GM18951 (cell line): ENCODE measurements around the gene NDST3.

ENCODE experiments used
- POLR2A ChIP-seq: IDR thresholded peaks from 4 replicates; pipeline ENCODE4 v1.6.1; 2011; ENCODE audit warnings: mild to moderate bottlenecking; ENCODE audit not compliant: insufficient read length, insufficient read depth; ENCODE audit errors: extremely low read depth
- in situ Hi-C: fragments of 300-500 bp; cut with MboI; formaldehyde crosslinking; loops from one replicate; pipeline ENCODE4 v1.12.0; 2022; ENCODE audit warnings: low sequenced_read_pairs, mixed read lengths, inconsistent platforms; ENCODE audit not compliant: unreplicated experiment

NDST3 gene

GRCh38 chr4:118102195-118102594 lies 67.9 kb downstream of the NDST3 start:
- no peak for TF ChIP-seq POLR2A
- in situ Hi-C loops, result no loop called here

- TF ChIP-seq POLR2A, result no peak
Observed at GRCh38 chr4:118112117-118113046, 78.1 kb downstream of the NDST3 start.

GRCh38 chr4:118113220-118113619 lies 78.9 kb downstream of the NDST3 start:
- in situ Hi-C loops, result no loop called here
- no peak for TF ChIP-seq POLR2A

More at GRCh38 chr4:118112117-118113046, 78.1 kb downstream of the NDST3 start:
- in situ Hi-C loops, result no loop called here

GRCh38 chr4:118114720-118115119 lies 80.4 kb downstream of the NDST3 start:
- TF ChIP-seq POLR2A, result no peak
- in situ Hi-C loops, result no loop called here

- TF ChIP-seq POLR2A, result no peak
- in situ Hi-C loops, result no loop called here
Observed at GRCh38 chr4:118120120-118120760, 86.0 kb downstream of the NDST3 start.

- TF ChIP-seq POLR2A, result no peak
- in situ Hi-C loops, result no loop called here
Observed at GRCh38 chr4:118124997-118125396, 90.7 kb downstream of the NDST3 start.

- no peak for TF ChIP-seq POLR2A
- in situ Hi-C loops, result no loop called here
Observed at GRCh38 chr4:118139241-118139640, 105.0 kb downstream of the NDST3 start.

- no peak for TF ChIP-seq POLR2A
- in situ Hi-C loops, result no loop called here
Observed at GRCh38 chr4:118141240-118141639, 107.0 kb downstream of the NDST3 start.

GRCh38 chr4:118154649-118155048 lies 120.4 kb downstream of the NDST3 start:
- TF ChIP-seq POLR2A, result no peak
- in situ Hi-C loops, result no loop called here

GRCh38 chr4:118155516-118155915 lies 121.2 kb downstream of the NDST3 start:
- in situ Hi-C loops, result no loop called here
- no peak for TF ChIP-seq POLR2A

GRCh38 chr4:118158763-118159375 lies 124.6 kb downstream of the NDST3 start:
- in situ Hi-C loops, result no loop called here
- TF ChIP-seq POLR2A, result no peak

GRCh38 chr4:118167306-118167705 lies 133.0 kb downstream of the NDST3 start:
- in situ Hi-C loops, result no loop called here
- TF ChIP-seq POLR2A, result no peak

GRCh38 chr4:118171381-118171780 lies 137.1 kb downstream of the NDST3 start:
- TF ChIP-seq POLR2A, result no peak
- in situ Hi-C loops, result no loop called here
